LoVo (cell line): ENCODE data around the gene NOL12.

ENCODE experiments used
- DNase-seq: peaks from one replicate; pipeline ENCODE4 v3.0.0-alpha.2; 2016; ENCODE audit warnings: low spot score

Gene NOL12

DNA sequence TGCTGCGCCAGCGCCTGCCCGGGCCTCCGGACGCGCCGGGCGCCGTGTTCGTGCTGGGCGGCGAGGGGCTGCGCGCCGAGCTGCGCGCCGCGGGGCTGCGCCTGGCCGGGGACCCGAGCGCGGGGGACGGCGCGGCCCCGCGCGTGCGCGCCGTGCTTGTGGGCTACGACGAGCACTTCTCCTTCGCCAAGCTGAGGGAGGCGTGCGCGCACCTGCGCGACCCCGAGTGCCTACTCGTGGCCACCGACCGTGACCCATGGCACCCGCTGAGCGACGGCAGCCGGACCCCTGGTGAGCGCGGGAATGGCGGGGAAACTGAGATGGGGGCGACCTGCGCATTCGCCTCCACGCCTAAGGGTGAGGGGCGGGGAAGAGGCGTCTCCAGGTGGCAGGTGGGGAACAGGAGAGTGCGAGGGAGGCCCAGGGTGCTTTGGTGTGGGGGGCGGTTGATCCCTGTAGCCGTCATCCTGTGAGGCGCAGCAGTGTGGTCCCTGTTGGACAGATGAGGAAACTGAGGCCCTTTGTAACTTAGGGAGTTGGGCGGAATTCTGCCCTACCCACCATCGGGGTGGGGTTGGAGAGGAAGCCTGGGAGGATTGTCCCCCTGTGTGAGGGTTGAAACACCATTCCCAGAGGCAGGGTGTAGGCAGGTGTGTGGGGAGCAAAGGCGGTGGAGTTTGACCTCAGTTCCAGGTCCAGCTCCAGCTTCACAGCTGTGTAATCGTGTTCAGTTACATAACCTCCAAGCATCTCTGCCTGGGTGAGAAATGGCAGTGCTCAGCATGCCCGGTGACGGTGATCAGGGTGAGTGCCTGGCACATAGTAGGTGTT, 26.9 kb upstream of the NOL12 start:
- DNase-seq = no peak

DNA sequence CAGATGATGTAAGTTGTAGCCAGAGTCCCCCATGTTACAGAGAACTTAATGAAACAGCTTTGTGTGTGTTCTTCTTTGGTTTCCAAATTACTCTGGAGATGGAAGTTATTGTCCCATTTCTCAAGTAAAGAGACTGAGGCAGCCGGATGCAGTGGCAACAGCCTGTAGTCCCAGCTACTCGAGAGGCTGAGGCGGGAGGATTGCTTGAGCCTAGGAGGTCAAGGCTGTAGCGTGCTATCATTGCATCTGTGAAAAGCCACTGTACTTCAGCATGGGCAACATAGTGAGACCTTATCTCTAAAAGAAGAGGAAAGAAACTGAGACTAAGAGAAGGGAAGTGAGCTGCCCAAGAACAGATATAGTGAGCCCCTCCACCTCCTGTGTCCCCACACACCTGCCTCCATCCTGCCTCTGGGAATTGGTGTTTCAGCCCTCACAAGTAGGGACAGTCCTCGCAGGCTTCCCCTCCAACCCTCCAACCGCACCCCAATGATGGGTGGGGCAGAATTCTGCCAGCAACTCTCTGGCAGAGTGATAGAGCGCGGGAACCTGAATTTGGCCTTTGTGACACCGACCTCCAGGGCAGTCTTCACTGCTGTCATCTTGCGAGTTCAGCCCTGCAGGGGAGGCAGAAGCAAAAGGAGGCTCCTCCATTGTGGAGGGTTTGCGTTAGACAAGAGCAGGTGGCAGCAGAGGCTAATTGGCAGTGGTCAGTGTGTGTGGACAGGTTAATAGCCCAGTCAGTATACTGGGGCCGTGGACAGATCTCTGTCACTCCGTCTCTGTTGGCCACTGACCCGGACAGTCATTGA, 26.0 kb upstream of the NOL12 start:
- DNase-seq = no peak

DNA sequence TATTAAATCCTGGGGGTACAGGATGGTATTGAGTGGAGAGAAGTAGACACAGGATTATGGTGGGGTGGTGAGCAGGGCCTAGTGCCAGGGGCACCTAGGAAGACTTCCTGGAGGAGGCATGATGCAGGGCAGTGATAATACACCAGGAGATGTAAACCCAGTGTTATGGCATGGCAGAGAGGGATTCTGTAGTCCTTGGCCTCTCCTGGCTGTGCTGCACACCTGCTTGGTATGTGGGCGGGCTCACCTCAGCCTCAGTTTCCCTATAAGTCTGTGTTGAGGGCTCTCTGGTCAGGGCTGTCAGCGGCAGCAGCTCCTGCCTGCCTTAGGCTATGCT, 25.5 kb upstream of the NOL12 start:
- DNase-seq = no peak

GRCh38 chr22:37661160-37661924, 24.8 kb upstream of the NOL12 start:
- no peak for DNase-seq

DNA sequence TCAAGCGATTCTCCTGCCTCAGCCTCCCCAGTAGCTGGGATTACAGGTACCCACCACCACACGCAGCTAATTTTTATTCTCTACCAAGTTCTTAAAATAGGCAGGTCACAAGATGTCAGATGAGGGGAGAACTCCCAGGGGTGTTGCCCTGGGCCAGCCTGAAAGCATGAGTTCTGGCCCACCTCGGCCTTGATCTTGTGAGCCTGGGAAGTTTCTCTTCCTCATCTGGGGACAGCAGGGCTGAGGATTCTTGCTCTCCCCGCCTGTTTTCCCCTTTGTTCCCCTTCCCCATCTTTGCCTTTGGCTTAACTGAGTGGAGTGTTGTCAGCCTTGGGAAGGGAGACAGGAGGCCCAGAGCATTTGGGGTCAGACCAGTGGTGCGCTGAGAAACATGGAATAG, 24.1 kb upstream of the NOL12 start:
- DNase-seq = no peak

- no peak for DNase-seq
Observed at GRCh38 chr22:37663521-37664140, 22.5 kb upstream of the NOL12 start.

DNA sequence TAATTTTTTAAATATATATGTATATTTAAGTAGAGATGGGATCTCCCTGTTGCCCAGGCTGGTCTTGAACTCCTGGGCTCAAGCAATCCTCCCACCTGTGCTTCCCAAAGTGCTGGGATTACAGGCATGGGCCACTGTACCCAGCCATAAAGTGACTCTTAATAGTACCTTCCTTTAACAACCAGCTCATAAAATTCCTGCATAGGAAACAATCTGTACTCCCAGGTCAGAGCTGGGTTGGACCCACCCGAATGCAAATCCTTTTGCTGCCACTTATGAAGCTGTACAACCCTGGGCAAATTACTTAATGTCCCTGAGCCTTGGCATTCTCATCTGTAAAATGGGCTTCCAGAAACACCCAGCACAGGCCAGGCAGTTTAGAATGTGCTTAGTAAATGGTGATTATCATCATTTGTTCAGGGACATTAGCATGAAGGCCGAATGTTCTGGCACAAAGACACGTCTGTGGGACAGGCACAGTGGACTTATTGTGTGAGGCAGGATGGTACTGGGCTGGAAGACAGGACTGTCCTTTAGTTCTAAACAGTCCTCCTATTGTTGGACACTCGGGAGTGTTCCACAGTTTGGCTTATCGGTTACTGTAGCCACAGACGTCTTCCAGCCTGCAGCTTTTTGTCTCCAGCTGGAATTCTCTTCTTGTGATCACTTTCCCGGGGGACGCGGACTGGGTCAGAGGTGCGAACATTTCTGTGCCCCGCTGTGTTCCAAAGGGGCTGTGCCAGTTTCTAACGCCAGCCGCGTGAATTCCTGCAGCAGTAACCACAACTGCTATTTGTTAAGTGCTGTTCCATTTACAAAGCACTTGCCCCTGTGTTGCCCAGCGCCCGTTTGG, 21.7 kb upstream of the NOL12 start:
- no peak for DNase-seq

GRCh38 chr22:37665487-37665886, 20.7 kb upstream of the NOL12 start:
- no peak for DNase-seq

DNA sequence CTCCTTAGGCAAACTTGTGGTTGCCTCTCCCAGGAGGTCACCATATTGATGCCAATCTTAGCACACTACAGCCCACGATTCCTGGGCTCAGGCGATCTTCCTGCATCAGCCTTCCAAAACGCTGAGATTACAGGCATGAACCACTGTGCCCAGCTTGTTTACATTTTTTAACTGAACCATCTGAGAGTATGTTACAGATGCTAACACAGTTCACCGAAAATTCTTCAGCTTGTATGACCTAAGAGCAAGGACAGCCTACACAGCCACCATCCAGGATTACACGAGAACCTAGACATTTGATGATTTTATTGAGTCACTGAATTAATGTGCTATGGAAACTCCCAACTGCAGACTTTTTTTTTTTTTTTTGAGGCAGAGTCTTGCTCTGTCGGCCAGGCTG, 16.6 kb upstream of the NOL12 start:
- DNase-seq = no peak

DNA sequence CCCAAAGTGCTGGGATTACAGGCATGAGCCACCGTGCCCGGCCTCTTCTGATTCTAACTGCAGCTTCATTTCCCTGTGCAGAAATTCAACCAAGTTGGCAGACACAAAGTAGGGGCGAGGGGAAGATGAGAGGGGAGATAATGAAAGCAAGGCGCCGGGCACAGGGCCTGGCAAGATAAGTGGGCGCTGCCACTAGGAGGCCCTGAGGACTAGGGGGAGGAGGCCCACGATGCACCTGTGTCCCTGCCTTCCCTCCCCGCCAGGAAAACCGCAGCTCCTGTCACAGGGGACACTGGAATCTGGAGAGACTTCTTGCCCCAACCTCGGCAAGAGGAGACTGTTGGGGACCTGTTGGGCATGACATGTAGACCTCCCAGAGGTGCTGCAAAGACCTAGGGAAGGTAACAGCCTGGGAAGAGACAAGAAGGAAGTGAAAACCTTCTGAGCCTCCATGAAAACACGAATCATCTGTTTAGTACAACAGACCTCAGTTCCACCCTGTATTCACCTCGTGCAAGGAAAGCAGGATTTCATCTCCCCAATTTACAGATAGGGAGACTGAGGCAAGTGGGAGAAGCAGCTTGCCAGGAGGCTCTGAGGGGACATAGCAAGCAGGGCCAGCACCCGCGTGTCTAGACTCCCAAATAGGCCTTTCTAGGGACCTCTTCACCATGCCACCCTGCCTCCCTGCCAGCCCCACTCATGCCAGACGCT, 13.8 kb upstream of the NOL12 start:
- DNase-seq = no peak

GRCh38 chr22:37672920-37673455, 13.2 kb upstream of the NOL12 start:
- no peak for DNase-seq

DNA sequence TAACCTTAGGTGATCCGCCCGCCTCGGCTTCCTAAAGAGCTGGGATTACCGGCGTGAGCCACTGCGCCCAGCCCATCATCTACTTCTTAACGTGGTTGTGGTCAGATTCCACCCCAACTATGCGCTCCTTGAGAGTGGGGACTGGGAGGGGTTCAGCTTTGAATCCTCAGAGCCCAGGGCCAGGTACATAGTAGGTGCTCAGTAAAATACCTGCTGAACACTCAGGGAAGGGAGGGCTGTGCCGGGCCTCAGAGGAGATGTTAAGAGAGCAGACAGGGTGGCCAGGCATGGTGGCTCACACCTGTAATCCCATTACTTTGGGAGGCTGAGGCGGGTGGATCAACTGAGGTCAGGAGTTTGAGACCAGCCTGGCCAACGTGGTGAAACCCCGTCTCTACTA, 11.9 kb upstream of the NOL12 start:
- no peak for DNase-seq

DNA sequence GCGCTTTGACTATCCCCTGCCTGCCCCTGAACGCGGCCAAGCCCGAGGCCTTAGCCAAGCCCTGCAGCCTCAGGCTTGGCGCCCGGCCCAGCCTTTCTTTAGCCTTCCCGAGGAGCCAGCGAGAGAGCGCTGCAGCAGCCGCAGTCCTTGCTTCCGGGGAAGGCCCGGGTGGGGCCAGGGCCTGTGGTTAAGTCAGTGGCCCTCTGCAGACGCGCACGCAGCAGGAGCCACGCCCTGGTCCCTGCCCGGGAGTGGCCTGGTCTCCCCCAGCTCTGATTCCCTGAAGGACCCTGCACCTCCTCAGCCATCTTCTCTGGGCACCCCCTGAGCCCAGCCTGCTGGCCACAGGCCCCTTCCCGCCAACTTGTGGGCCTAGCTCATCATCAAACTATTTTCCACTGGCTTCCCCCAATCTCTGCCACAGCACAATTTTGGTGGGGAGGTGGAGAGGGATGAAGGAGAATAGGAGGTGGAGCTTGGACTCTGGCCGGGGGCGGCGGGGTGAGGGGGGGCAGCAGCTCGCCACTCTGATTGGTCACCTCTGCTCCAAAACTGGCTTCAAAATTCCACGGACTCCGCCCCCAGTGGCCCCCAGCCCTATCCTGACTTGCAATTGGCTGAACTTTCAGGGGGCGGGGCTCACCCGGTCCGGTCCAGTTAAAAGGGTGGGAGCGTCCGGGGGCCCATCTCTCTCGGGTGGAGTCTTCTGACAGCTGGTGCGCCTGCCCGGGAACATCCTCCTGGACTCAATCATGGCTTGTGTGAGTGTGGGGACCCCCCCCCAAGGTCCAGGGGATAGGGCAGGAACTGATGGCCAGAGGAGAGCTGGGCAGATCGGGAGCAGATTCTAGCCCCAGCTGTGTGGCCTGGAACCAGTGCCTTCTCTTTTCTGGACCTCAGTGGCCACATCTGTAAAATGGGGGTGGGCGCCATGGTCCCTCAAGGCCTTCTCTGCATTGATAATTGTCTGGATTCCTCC, 10.9 kb upstream of the NOL12 start, which contains the start of gene LGALS1:
LGALS1 (plus strand) TSS at position 686 of the 979 bp plus-strand sequence; CDS start at position 753, 67 bp downstream.
- peak; percentile 69 for DNase-seq

DNA sequence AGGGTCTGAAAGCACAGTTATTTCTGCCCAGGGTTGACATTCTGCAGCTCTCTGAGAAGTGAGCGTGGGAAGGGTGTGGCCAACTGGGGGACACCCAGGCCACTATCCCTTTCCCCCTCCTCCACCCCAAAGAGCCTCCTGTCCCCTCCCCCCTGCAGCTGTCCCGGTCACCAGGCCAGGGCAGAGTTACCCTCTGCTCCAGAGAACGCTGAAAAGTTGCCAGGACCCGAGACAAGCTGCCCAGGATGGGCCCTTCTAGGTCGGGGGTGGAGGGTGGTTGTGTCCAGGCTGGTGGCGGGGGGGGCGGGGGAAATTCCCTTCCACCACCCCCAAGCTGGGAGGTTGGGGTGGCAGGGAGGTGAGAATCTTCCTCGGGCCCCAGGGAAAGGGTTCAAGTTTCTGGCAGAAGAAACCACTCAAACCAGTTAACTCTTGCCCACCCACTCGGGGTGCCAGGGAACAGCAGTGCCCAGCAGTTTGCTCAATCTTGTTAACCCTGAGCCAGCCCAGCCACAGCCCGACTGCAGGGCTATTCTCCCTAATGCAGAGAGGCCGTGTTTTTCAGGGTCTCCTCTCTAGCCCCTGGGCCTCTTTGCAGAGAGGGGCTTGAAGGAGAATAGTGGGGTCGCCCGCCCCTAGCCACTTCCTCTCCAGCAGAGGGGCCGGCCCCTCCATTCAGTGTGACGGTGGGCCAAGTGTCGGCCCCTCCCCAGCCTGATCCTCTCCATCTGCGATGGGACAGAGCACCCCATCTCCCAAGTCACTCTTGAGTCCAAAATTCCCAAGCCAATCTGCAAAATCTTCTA, 10.0 kb upstream of the NOL12 start:
- no peak for DNase-seq

DNA sequence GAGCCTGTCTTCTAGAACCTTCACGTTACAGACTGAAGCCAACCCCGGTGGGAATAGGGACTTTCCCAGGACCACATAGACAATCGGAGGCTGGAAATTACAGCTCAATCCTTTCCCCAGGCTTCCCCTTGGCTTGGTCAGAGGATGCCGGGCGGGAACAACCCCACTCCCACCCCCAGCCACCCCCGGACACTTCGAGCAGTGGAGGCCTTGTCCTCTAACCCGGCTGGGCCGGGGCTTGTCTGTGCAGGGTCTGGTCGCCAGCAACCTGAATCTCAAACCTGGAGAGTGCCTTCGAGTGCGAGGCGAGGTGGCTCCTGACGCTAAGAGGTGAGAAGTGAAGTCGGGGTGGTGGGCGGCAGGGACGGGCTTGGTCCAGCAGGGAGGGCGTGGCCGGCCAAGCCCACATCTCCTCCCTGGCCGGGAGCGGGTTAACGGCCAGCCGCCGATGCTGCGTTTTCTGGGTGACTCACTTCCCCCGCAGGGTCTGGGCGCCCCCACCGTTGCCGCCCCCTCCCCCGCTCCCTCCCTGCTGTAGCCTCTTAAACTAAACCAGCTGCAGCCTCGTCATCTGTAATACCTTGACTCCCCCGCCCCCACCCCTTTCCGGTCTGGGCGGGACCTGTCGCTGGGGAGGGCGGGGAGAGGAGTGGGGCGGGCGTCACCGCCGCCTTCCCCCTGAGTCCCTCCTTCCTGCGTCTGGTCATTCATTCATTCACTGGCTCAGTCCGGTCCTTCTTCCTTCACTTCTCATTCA, 9.2 kb upstream of the NOL12 start:
- DNase-seq = peak; percentile 59

- no peak for DNase-seq
Observed at GRCh38 chr22:37677493-37677974, 8.6 kb upstream of the NOL12 start.

- DNase-seq = no peak
Observed at GRCh38 chr22:37678372-37678771, 7.8 kb upstream of the NOL12 start.
